GM19023 (cell line): ENCODE measurements around the gene PAN2.
A peak's percentile ranks its signal among the peaks of the same experiment; 100 is the strongest.
"Not testable (repeated sequence)": the region's sequence is repeated elsewhere in the genome, so short reads cannot be mapped to it uniquely, and the experiment has no call there.

Experiments used
- ATAC-seq: cut with Tn5 transposase; IDR thresholded peaks from one replicate; pipeline ENCODE4 v1.9.1; 2021; ENCODE audit warnings: mild to moderate bottlenecking, moderate library complexity; ENCODE audit not compliant: unreplicated experiment

The PAN2 gene

GRCh38 chr12:56347255-56347654, 13.5 kb upstream of the PAN2 start:
- not testable (repeated sequence) for ATAC-seq

GRCh38 chr12:56346675-56347074, 12.9 kb upstream of the PAN2 start:
- ATAC-seq, result no peak

GRCh38 chr12:56342290-56342689, 8.5 kb upstream of the PAN2 start:
- not testable (repeated sequence) for ATAC-seq

- ATAC-seq, result no peak
Measured at GRCh38 chr12:56341616-56342015, 7.8 kb upstream of the PAN2 start.

GRCh38 chr12:56339158-56339422, 5.3 kb upstream of the PAN2 start:
- no peak for ATAC-seq

- ATAC-seq, result peak; percentile 40
Measured at GRCh38 chr12:56338308-56339157, 4.7 kb upstream of the PAN2 start, which contains the start of gene IL23A. IL23A (plus strand) TSS chr12:56338884; CDS start chr12:56339045, 161 bp downstream.

- ATAC-seq, result no peak
Measured at GRCh38 chr12:56337753-56338251, 4.0 kb upstream of the PAN2 start.

- no peak for ATAC-seq
Measured at GRCh38 chr12:56336361-56337167, 2.8 kb upstream of the PAN2 start.

- not testable (repeated sequence) for ATAC-seq
Measured at GRCh38 chr12:56335527-56335926, 1.7 kb upstream of the PAN2 start.

GRCh38 chr12:56334490-56334793, 642 bp upstream of the PAN2 start:
- no peak for ATAC-seq

- no peak for ATAC-seq
Measured at GRCh38 chr12:56333197-56333678, 562 bp downstream of the PAN2 start.

GRCh38 chr12:56332512-56333196, 1.1 kb downstream of the PAN2 start:
- no peak for ATAC-seq

GRCh38 chr12:56330936-56331490, 2.8 kb downstream of the PAN2 start:
- no peak for ATAC-seq

- ATAC-seq, result no peak
Measured at GRCh38 chr12:56326533-56326932, 7.3 kb downstream of the PAN2 start.

- ATAC-seq, result no peak
Measured at GRCh38 chr12:56326126-56326525, 7.7 kb downstream of the PAN2 start.

GRCh38 chr12:56324206-56324605, 9.6 kb downstream of the PAN2 start:
- ATAC-seq, result no peak

- not testable (repeated sequence) for ATAC-seq
Measured at GRCh38 chr12:56321610-56322009, 12.2 kb downstream of the PAN2 start.

- ATAC-seq, result no peak
Measured at GRCh38 chr12:56321027-56321426, 12.8 kb downstream of the PAN2 start.

- ATAC-seq, result no peak
Measured at GRCh38 chr12:56317675-56318074, 16.1 kb downstream of the PAN2 start.

GRCh38 chr12:56315622-56316473, 18.0 kb downstream of the PAN2 start, which contains the start of gene CNPY2:
CNPY2 (minus strand) TSS chr12:56315988; CDS start chr12:56315217, 771 bp downstream.
- ATAC-seq, result peak; percentile 89
